HG03342 (cell line): ENCODE results near the gene DTX1.

Experiments
- ATAC-seq: cut with Tn5 transposase; IDR thresholded peaks from one replicate; pipeline ENCODE4 v1.9.1; 2021; ENCODE audit warnings: mild to moderate bottlenecking, moderate library complexity; ENCODE audit not compliant: unreplicated experiment

The DTX1 gene

GRCh38 chr12:113056631-113057488 lies at the start of gene DTX1:
DTX1 (plus strand) TSS chr12:113056730; CDS start chr12:113058193, 1,463 bp downstream.
- no peak for ATAC-seq

GRCh38 chr12:113007166-113007565 lies 49.4 kb upstream of the DTX1 start:
- ATAC-seq = no peak

GRCh38 chr12:113010701-113011100 lies 45.8 kb upstream of the DTX1 start:
- no peak for ATAC-seq

- ATAC-seq = no peak
These were observed 42.0 kb upstream of the DTX1 start for GRCh38 chr12:113014565-113014964.

- no peak for ATAC-seq
These were observed 39.7 kb upstream of the DTX1 start for GRCh38 chr12:113016796-113017195.

GRCh38 chr12:113019025-113019424 lies 37.5 kb upstream of the DTX1 start:
- ATAC-seq = no peak

GRCh38 chr12:113021500-113021899 lies 35.0 kb upstream of the DTX1 start:
- ATAC-seq = no peak

- ATAC-seq = no peak
These were observed 33.8 kb upstream of the DTX1 start for GRCh38 chr12:113022563-113023297.

GRCh38 chr12:113027726-113028125 lies 28.8 kb upstream of the DTX1 start:
- no peak for ATAC-seq

GRCh38 chr12:113030875-113031525 lies 25.5 kb upstream of the DTX1 start:
- no peak for ATAC-seq

- no peak for ATAC-seq
These were observed 16.6 kb upstream of the DTX1 start for GRCh38 chr12:113039911-113040445.

GRCh38 chr12:113040722-113041171 lies 15.8 kb upstream of the DTX1 start:
- ATAC-seq = no peak

GRCh38 chr12:113041560-113041959 lies 15.0 kb upstream of the DTX1 start:
- ATAC-seq = no peak

GRCh38 chr12:113043240-113043639 lies 13.3 kb upstream of the DTX1 start:
- ATAC-seq = no peak

- no peak for ATAC-seq
These were observed 12.0 kb upstream of the DTX1 start for GRCh38 chr12:113044516-113044915.

GRCh38 chr12:113048716-113049127 lies 7.8 kb upstream of the DTX1 start:
- no peak for ATAC-seq

GRCh38 chr12:113049976-113050742 lies 6.4 kb upstream of the DTX1 start:
- no peak for ATAC-seq

- ATAC-seq = no peak
These were observed 5.7 kb upstream of the DTX1 start for GRCh38 chr12:113050795-113051194.

- no peak for ATAC-seq
These were observed 4.8 kb upstream of the DTX1 start for GRCh38 chr12:113051759-113052158.

- ATAC-seq = no peak
These were observed 4.2 kb upstream of the DTX1 start for GRCh38 chr12:113052326-113052725.
